CD14-positive monocyte (primary cell): ENCODE data around the gene PPTC7. TPM values are rescaled to one million over a fixed set of nuclear protein-coding genes. Genes with fewer than 3 reads are reported as not detected.
"Not testable (repeated sequence)": the region's sequence is repeated elsewhere in the genome, so short reads cannot be mapped to it uniquely, and the experiment has no call there.

Experiments
- DNase-seq, 3 donors: peaks; one replicate each; pipeline ENCODE4 v3.0.0-alpha.2; 2011 to 2022
- H2AFZ ChIP-seq: 2 replicates; pipeline ENCODE4 v1.6.0; 2012; ENCODE audit warnings: mild to moderate bottlenecking, low read depth, low read length, inconsistent platforms; ENCODE audit not compliant: insufficient read depth, poor library complexity, severe bottlenecking
- H3K27ac ChIP-seq, 2 donors: 1 replicate in 1 of 2; 2 replicates in 1 of 2; pipeline ENCODE4 v1.5.1; 2012 to 2013; ENCODE audit warnings: low read length in 2 of 2, control low read depth in 1 of 2, inconsistent platforms in 1 of 2, low read depth in 1 of 2, mild to moderate bottlenecking in 1 of 2
- H3K27me3 ChIP-seq, 2 donors: one replicate each; pipeline versions ENCODE4 v1.6.0 to v1.6.1; 2011 to 2013; ENCODE audit warnings: low read length in 2 of 2; ENCODE audit not compliant: control insufficient read depth in 2 of 2, insufficient read depth in 2 of 2
- H3K36me3 ChIP-seq, 2 donors: replicated peaks in 1 of 2; 1 replicate in 1 of 2; 2 replicates in 1 of 2; pipeline versions ENCODE4 v1.5.1 to v1.6.1; 2012 to 2013; ENCODE audit warnings: low read length in 2 of 2, control low read depth in 1 of 2, inconsistent platforms in 1 of 2, mild to moderate bottlenecking in 1 of 2; ENCODE audit not compliant: insufficient read depth in 2 of 2, control insufficient read depth in 1 of 2
- H3K4me1 ChIP-seq, 2 donors: 1 replicate in 1 of 2; 2 replicates in 1 of 2; pipeline versions ENCODE4 v1.5.1 to v1.6.1; 2012 to 2013; ENCODE audit warnings: low read length in 2 of 2, control low read depth in 1 of 2, inconsistent platforms in 1 of 2, mild to moderate bottlenecking in 1 of 2, moderate library complexity in 1 of 2; ENCODE audit not compliant: insufficient read depth in 2 of 2, control insufficient read depth in 1 of 2
- H3K4me2 ChIP-seq: replicated peaks from 2 replicates; pipeline ENCODE3; 2012; ENCODE audit warnings: low read length, moderate library complexity, mild to moderate bottlenecking; ENCODE audit not compliant: poor library complexity, severe bottlenecking; ENCODE audit errors: extremely low read depth
- H3K4me3 ChIP-seq, 3 experiments: fragments of 200-600 bp in 1 of 3; sonication (generic) in 1 of 3; replicated peaks in 1 of 3; 1 replicate in 2 of 3; 2 replicates in 1 of 3; pipeline ENCODE4 v1.5.1; 2011 to 2013; ENCODE audit warnings: low read length in 3 of 3, mild to moderate bottlenecking in 3 of 3, control low read depth in 2 of 3, low read depth in 2 of 3, inconsistent platforms in 1 of 3, moderate library complexity in 1 of 3
- H3K79me2 ChIP-seq: 2 replicates; pipeline ENCODE4 v1.6.0; 2012; ENCODE audit warnings: mild to moderate bottlenecking, control low read depth, inconsistent platforms, low read length, moderate library complexity; ENCODE audit not compliant: insufficient read depth
- H3K9ac ChIP-seq: 2 replicates; pipeline ENCODE4 v1.6.0; 2017; ENCODE audit warnings: low read length, mild to moderate bottlenecking; ENCODE audit not compliant: insufficient read depth, poor library complexity, severe bottlenecking
- H3K9me3 ChIP-seq, 2 donors: replicated peaks in 1 of 2; 1 replicate in 1 of 2; 2 replicates in 1 of 2; pipeline versions ENCODE4 v1.5.1 to v1.6.1; 2012 to 2013; ENCODE audit warnings: low read length in 2 of 2, control low read depth in 1 of 2; ENCODE audit not compliant: control insufficient read depth in 1 of 2, insufficient read depth in 1 of 2
- H4K20me1 ChIP-seq: 2 replicates; pipeline ENCODE4 v1.6.0; 2012; ENCODE audit warnings: mild to moderate bottlenecking, low read length, control low read depth, moderate library complexity; ENCODE audit not compliant: insufficient read depth
- H3K27ac Mint-ChIP-seq, 7 donors: one replicate each; pipeline ENCODE4 v1.8.0; 2020; ENCODE audit warnings: mild to moderate bottlenecking in 7 of 7, mixed read lengths in 7 of 7, moderate library complexity in 6 of 7, inconsistent platforms in 2 of 7
- H3K27me3 Mint-ChIP-seq, 3 donors: one replicate each; pipeline ENCODE4 v1.8.0; 2021 to 2022; ENCODE audit warnings: low read depth in 3 of 3, mild to moderate bottlenecking in 3 of 3, mixed read lengths in 3 of 3, moderate library complexity in 3 of 3, inconsistent platforms in 1 of 3
- H3K36me3 Mint-ChIP-seq, 2 donors: one replicate each; pipeline ENCODE4 v1.8.0; 2020; ENCODE audit warnings: mixed read lengths in 2 of 2, inconsistent platforms in 1 of 2, mild to moderate bottlenecking in 1 of 2
- H3K4me1 Mint-ChIP-seq: one replicate; pipeline ENCODE4 v1.8.0; 2020; ENCODE audit warnings: mild to moderate bottlenecking, mixed read lengths
- H3K4me3 Mint-ChIP-seq, 2 donors: one replicate each; pipeline ENCODE4 v1.8.0; 2020; ENCODE audit warnings: mild to moderate bottlenecking in 2 of 2, mixed read lengths in 2 of 2, moderate library complexity in 1 of 2
- H3K9me3 Mint-ChIP-seq, 7 donors: one replicate each; pipeline ENCODE4 v1.8.0; 2020 to 2022; ENCODE audit warnings: mixed read lengths in 7 of 7, mild to moderate bottlenecking in 6 of 7, moderate library complexity in 6 of 7, inconsistent platforms in 2 of 7
- WGBS: methylation state at CpG from one replicate; pipeline ENCODE4 v1.1.5; 2013; ENCODE audit warnings: missing lambda C conversion rate; ENCODE audit not compliant: insufficient coverage; 5-methylcytosine and 5-hydroxymethylcytosine counted together
- intact Hi-C, 2 donors: fragments of 100-400 bp; cut with micrococcal nuclease; formaldehyde crosslinking; loops; one replicate each; pipeline versions ENCODE4 v1.15.0 to v1.15.1; 2023
- polyA plus RNA-seq, 3 donors: library from polyadenylated mRNA; depleted of rRNA in 1 of 3; unstranded in 2 of 3; stranded (reverse) in 1 of 3; fragments of 300-500 nt in 2 of 3; fragments of >200 nt in 1 of 3; fragmentation: Illumina TruSeq in 2 of 3; gene quantifications; 1 replicate in 2 of 3; 2 replicates in 1 of 3; pipeline ENCODE4 v1.2.3, GENCODE V29; 2012 to 2021
- TF ChIP-seq, protein P1 (sequence below): fragments of 200-600 bp; IDR thresholded peaks from one replicate; pipeline ENCODE4 v1.8.0; 2022; ENCODE audit warnings: antibody characterized with exemption, mild to moderate bottlenecking

Gene PPTC7
- polyA plus RNA-seq, 3 donors: 11.6 to 36.5 (median 15.1) TPM

DNA sequence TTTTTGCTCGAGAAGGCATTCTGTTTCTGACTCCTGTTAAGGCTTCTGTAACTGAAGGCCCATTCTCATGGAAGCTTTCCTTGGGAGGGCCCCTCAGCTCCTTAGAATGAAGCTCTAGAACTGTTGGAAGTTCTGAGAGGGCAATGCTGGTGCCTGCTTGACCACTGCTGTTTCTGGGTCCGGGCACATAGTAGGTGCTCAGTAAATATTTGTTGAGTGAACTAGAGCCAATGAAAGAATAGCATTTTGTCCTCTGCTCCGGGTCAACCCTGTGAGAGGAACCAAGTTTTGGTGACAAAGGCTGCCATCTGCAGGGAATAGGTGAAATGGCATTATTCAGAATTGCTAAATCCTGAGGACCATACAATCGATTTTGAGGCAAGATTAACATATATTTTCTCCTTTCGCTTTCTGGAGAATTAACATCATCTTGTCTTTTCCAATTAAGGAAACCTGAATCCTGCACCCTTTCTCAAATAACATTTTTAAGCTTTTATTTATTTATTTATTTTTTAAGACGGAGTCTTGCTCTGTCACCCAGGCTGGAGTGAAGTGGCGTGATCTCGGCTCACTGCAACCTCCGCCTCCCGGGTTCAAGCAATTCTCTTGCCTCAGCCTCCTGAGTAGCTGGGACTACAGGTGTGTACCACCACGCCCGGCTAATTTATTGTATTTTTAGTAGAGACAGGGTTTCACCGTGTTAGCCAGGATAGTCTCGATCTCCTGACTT is 19.1 kb upstream of the PPTC7 start:
- not testable (repeated sequence) for H3K9me3 ChIP-seq, H3K27ac ChIP-seq, H3K36me3 ChIP-seq, H3K4me3 Mint-ChIP-seq, H3K79me2 ChIP-seq, H3K4me3 ChIP-seq, H3K9me3 Mint-ChIP-seq, H3K27me3 ChIP-seq, H2AFZ ChIP-seq, H3K36me3 Mint-ChIP-seq, H3K27me3 Mint-ChIP-seq, H3K9ac ChIP-seq, H4K20me1 ChIP-seq, H3K4me2 ChIP-seq
- H3K27ac Mint-ChIP-seq: peak overlapping the region in 6 of 7 donors; percentile 35 to 85 (median 62)
- 56% methylated on average over 6 of the region's 14 CpGs for WGBS
- intact Hi-C loops: loop anchor here (1.0 to 5.0 kb wide), 2 partner anchors 50 to 150 kb away; partner anchors contain the start of gene ARPC3 (in 2 of the 2)
- peaks cover 48% of the 10 kb centered on the region for H3K4me1 Mint-ChIP-seq
- TF ChIP-seq, protein P1, sequence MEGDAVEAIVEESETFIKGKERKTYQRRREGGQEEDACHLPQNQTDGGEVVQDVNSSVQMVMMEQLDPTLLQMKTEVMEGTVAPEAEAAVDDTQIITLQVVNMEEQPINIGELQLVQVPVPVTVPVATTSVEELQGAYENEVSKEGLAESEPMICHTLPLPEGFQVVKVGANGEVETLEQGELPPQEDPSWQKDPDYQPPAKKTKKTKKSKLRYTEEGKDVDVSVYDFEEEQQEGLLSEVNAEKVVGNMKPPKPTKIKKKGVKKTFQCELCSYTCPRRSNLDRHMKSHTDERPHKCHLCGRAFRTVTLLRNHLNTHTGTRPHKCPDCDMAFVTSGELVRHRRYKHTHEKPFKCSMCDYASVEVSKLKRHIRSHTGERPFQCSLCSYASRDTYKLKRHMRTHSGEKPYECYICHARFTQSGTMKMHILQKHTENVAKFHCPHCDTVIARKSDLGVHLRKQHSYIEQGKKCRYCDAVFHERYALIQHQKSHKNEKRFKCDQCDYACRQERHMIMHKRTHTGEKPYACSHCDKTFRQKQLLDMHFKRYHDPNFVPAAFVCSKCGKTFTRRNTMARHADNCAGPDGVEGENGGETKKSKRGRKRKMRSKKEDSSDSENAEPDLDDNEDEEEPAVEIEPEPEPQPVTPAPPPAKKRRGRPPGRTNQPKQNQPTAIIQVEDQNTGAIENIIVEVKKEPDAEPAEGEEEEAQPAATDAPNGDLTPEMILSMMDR: peak; percentile 83
- H3K4me1 ChIP-seq: peaks cover 40 to 58% of the 10 kb centered on the region in 2 donors
- peak; percentile 44 to 73 (median 67) for DNase-seq

DNA sequence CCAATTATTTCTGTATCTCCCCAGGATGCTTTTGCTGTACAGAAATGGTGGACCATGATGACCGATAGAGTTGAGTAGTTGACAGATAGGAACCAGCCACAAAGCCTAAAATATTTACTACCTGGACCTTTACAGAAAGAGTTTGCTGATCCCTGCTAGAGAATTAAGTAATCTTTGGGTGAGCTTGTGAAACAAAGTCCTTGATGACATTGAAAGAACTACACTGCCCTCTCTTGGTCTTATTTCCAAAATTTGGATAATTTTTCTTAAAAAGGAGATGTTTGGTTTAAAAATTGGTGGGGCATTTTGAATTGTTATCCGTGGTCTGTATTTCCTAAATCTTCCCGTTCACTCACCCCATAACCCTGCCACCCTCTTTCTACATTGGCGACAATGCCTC is 17.1 kb upstream of the PPTC7 start:
- H3K4me3 ChIP-seq: no peak overlapping the region
- intact Hi-C loops: loop anchor here (2.0 to 5.0 kb wide), 3 partner anchors 49 to 148 kb away; partner anchors contain the start of gene ARPC3 (in 2 of the 2)
- no peaks in the 10 kb centered on the region for H3K36me3 Mint-ChIP-seq
- peaks cover 44% of the 10 kb centered on the region for H3K4me1 Mint-ChIP-seq
- H3K9ac ChIP-seq: no peak overlapping the region
- peak overlapping the region; percentile 8 to 85 (median 82) for H3K27ac Mint-ChIP-seq
- H2AFZ ChIP-seq: no peak overlapping the region
- no peaks in the 10 kb centered on the region for H3K9me3 ChIP-seq
- peaks cover 3% of the 10 kb centered on the region for H3K79me2 ChIP-seq
- H3K36me3 ChIP-seq: no peaks in the 10 kb centered on the region
- no peak overlapping the region for H3K4me3 Mint-ChIP-seq
- H4K20me1 ChIP-seq: no peaks in the 10 kb centered on the region
- H3K9me3 Mint-ChIP-seq: peaks cover 0 to 3% (median 0%) of the 10 kb centered on the region in 7 donors
- WGBS: no CpG with 5 or more reads among the region's 4 CpGs
- no peaks in the 10 kb centered on the region for H3K27me3 ChIP-seq
- H3K4me1 ChIP-seq: peaks cover 29 to 42% of the 10 kb centered on the region in 2 donors
- peak; percentile 52 to 85 (median 76) for DNase-seq
- peak overlapping the region; percentile 74 to 81 for H3K27ac ChIP-seq
- peaks cover 0 to 2% (median 0%) of the 10 kb centered on the region in 3 donors for H3K27me3 Mint-ChIP-seq
- TF ChIP-seq, protein P1: peak; percentile 78
- H3K4me2 ChIP-seq: no peak overlapping the region
